Activated T-helper 1 cell treated with anti-CD3 and anti-CD28 coated beads, Interleukin-12 subunit alpha, Interleukin-12 subunit beta, Interleukin-2, Interleukin-4 antibody, amounts not matched to agents 30 ng/mL and 10 ng/mL and 1 ng/mL, durations not matched to agents 14 hours and 24 hours and 36 hours (primary cell): ENCODE measurements around the gene DMRTA2. TPM values are rescaled to one million over a fixed set of nuclear protein-coding genes. Genes with fewer than 3 reads are reported as not detected.

Experiments used
- DNase-seq: peaks from one replicate; pipeline ENCODE4 v3.0.0; 2021; ENCODE audit warnings: low spot score
- H3K27ac Mint-ChIP-seq: one replicate; pipeline ENCODE4 v1.8.0; 2021; ENCODE audit warnings: mild to moderate bottlenecking, mixed read lengths
- H3K27me3 Mint-ChIP-seq: one replicate; pipeline ENCODE4 v1.8.0; 2022; ENCODE audit warnings: mild to moderate bottlenecking, moderate library complexity, mixed read lengths; ENCODE audit not compliant: insufficient read depth
- H3K36me3 Mint-ChIP-seq: one replicate; pipeline ENCODE4 v1.8.0; 2021; ENCODE audit warnings: low read depth, mixed read lengths
- H3K4me1 Mint-ChIP-seq: one replicate; pipeline ENCODE4 v1.8.0; 2021; ENCODE audit warnings: low read depth, mixed read lengths
- H3K4me3 Mint-ChIP-seq: one replicate; pipeline ENCODE4 v1.8.0; 2021; ENCODE audit warnings: mild to moderate bottlenecking, moderate library complexity, mixed read lengths
- H3K9me3 Mint-ChIP-seq: one replicate; pipeline ENCODE4 v1.8.0; 2021; ENCODE audit warnings: mixed read lengths
- intact Hi-C: fragments of 100-400 bp; cut with micrococcal nuclease; formaldehyde crosslinking; loops from one replicate; pipeline ENCODE4 v1.15.1; 2024
- total RNA-seq: library from RNA; stranded (reverse); gene quantifications from 2 replicates; pipeline ENCODE4 v1.2.3, GENCODE V29; 2022

DMRTA2 gene
- total RNA-seq, 1 donor from 2014 or later: not detected

- Mint-ChIP-seq H3K27me3 (peaks cover 74% of the 10 kb centered on the region), H3K4me1 (peaks cover 35% of the 10 kb centered on the region), H3K9me3 (no peaks in the 10 kb centered on the region), H3K27ac (peak overlapping the region; percentile 85), H3K36me3 (peaks cover 6% of the 10 kb centered on the region), H3K4me3 (no peak overlapping the region)
- no peak for DNase-seq
- intact Hi-C loops: loop anchor here (10.0 kb wide), 1 partner anchor 283 kb away; no protein-coding TSS in a partner anchor
Observed at GRCh38 chr1:50421366-50421748, 1.9 kb downstream of the DMRTA2 start.

DNA sequence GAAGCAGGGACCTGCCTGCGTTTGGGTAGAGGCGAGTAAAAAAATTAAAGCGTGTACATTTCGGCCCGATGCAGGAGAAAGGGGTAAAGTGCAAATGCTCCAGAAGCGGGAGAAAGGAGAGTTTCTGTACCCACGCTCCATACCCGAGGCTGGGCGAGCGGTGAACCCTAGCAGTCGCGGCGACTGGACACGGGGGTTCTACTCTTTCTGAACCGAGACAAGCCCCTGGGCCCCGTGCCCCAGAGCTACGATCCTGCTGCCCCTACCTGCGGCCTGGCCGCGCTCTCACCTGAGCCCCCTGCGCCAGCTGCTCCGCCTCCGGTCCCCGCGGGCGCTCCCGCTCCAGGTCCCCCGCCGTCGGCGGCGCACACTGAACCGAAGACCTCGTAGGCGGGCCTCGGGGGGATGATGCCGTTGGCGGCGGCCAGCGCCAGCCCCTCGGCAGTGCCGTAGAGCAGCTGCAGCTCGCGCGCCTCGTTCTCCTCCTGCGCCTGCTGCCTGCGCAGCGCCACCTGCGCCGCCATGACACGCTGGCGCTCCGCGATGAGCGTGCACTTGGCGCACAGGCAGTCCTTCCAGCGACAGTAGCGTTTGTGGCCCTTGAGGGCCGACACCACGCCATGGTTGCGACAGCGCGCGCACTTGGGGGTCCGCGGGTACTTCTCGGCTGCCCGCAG, 2.4 kb downstream of the DMRTA2 start:
- Mint-ChIP-seq H3K9me3 (no peaks in the 10 kb centered on the region), H3K27ac (peak overlapping the region; percentile 93), H3K4me1 (peaks cover 35% of the 10 kb centered on the region), H3K36me3 (peaks cover 6% of the 10 kb centered on the region), H3K27me3 (peaks cover 73% of the 10 kb centered on the region), H3K4me3 (no peak overlapping the region)
- intact Hi-C loops: loop anchor here (10.0 kb wide), 1 partner anchor 284 kb away; no protein-coding TSS in a partner anchor
- no peak for DNase-seq

GRCh38 chr1:50419907-50420677, 3.2 kb downstream of the DMRTA2 start:
- no peak for DNase-seq
- Mint-ChIP-seq H3K4me1 (peaks cover 35% of the 10 kb centered on the region), H3K27ac (peak overlapping the region; percentile 93), H3K4me3 (no peak overlapping the region), H3K36me3 (peaks cover 6% of the 10 kb centered on the region), H3K27me3 (peaks cover 75% of the 10 kb centered on the region), H3K9me3 (no peaks in the 10 kb centered on the region)
- intact Hi-C loops: loop anchor here (1.0 to 10.0 kb wide), 2 partner anchors 7 to 285 kb away; no protein-coding TSS in a partner anchor

DNA sequence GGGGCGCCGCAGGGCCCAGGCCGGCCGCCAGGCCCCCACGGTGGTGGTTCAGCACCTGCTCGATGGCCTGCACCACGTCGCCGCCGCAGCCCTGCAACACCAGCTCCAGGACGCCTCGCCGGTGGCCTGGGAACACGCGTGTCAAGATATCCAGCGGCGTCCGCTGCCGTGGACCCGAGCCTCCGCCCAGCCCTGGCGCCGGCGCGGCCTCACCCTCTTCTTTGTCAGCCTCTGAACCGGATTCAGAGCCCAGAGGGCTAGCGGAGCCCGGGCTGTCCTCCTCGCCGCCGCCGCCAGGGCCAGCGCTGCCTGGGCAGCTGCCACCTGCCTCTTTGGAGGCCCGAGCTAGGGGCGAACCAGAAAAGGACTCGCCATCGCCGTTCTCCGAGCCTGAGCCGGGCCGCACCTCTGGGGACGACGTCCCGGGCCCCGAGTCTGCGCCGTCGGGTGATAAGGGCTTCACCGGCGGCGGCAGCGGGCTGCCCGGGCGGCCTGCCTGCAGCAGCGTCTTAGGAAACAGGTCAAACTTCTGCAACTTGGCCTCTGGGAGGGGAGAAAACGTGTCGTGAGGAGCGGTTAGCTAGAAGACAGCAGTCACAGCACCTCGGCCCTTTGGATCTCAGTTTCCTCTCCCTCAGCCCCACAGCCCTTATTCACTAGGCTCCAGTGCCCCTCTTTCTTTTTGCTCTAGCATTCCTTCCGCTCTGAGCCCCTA, 3.9 kb downstream of the DMRTA2 start:
- peaks cover 29% of the 10 kb centered on the region for H3K4me1 Mint-ChIP-seq
- intact Hi-C loops: loop anchor here (1.0 kb wide), 1 partner anchor 8 kb away; no protein-coding TSS in a partner anchor
- DNase-seq: no peak
- peaks cover 75% of the 10 kb centered on the region for H3K27me3 Mint-ChIP-seq
- H3K36me3 Mint-ChIP-seq: peaks cover 6% of the 10 kb centered on the region
- H3K27ac Mint-ChIP-seq: peak overlapping the region; percentile 93
- no peaks in the 10 kb centered on the region for H3K9me3 Mint-ChIP-seq
- no peak overlapping the region for H3K4me3 Mint-ChIP-seq

- H3K27ac Mint-ChIP-seq: no peak overlapping the region
- H3K4me3 Mint-ChIP-seq: no peak overlapping the region
- DNase-seq: no peak
- peaks cover 6% of the 10 kb centered on the region for H3K36me3 Mint-ChIP-seq
- peaks cover 22% of the 10 kb centered on the region for H3K4me1 Mint-ChIP-seq
- H3K27me3 Mint-ChIP-seq: peaks cover 75% of the 10 kb centered on the region
- H3K9me3 Mint-ChIP-seq: no peaks in the 10 kb centered on the region
- intact Hi-C loops: loop anchor here (1.0 kb wide), 1 partner anchor 9 kb away; no protein-coding TSS in a partner anchor
Observed at GRCh38 chr1:50418600-50419109, 4.6 kb downstream of the DMRTA2 start.

- no peak for DNase-seq
- intact Hi-C loops: loop anchor here (2.0 kb wide), 1 partner anchor 13 kb away; no protein-coding TSS in a partner anchor
- H3K36me3 Mint-ChIP-seq: peaks cover 6% of the 10 kb centered on the region
- H3K27me3 Mint-ChIP-seq: peaks cover 77% of the 10 kb centered on the region
- peak overlapping the region; percentile 44 for H3K27ac Mint-ChIP-seq
- peaks cover 17% of the 10 kb centered on the region for H3K4me1 Mint-ChIP-seq
- H3K4me3 Mint-ChIP-seq: no peak overlapping the region
- no peaks in the 10 kb centered on the region for H3K9me3 Mint-ChIP-seq
Observed at GRCh38 chr1:50417946-50418599, 5.2 kb downstream of the DMRTA2 start.

DNA sequence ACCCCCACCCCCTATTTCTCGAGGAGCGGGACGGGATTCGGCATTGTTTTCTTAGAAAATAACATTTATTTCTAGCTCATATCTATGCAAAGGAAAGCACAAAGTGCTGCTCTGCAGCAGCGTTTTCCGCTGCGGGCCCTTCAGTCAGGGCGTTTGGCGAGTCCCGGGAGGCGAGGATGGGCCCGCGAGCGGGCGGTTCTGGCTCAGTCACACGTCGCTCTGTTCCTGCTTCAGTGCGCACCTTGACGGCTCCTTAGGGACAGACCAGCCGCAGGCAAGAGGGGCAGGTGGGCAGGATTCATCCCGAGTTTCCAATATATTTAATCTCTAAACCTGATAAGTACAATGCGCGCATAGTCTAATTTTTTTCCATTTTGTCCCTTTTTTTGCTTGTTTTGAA, 5.7 kb downstream of the DMRTA2 start:
- H3K36me3 Mint-ChIP-seq: peaks cover 6% of the 10 kb centered on the region
- peaks cover 17% of the 10 kb centered on the region for H3K4me1 Mint-ChIP-seq
- H3K27ac Mint-ChIP-seq: peak overlapping the region; percentile 21
- peaks cover 76% of the 10 kb centered on the region for H3K27me3 Mint-ChIP-seq
- intact Hi-C loops: loop anchor here (2.0 kb wide), 1 partner anchor 13 kb away; no protein-coding TSS in a partner anchor
- no peak overlapping the region for H3K4me3 Mint-ChIP-seq
- no peaks in the 10 kb centered on the region for H3K9me3 Mint-ChIP-seq
- no peak for DNase-seq

- Mint-ChIP-seq H3K27ac (peak overlapping the region; percentile 61), H3K9me3 (no peaks in the 10 kb centered on the region), H3K4me1 (peaks cover 13% of the 10 kb centered on the region), H3K27me3 (peaks cover 73% of the 10 kb centered on the region), H3K36me3 (peaks cover 3% of the 10 kb centered on the region), H3K4me3 (no peak overlapping the region)
- no peak for DNase-seq
- intact Hi-C loops: loop anchor here (2.0 kb wide), 1 partner anchor 14 kb away; no protein-coding TSS in a partner anchor
Observed at GRCh38 chr1:50416553-50417453, 6.4 kb downstream of the DMRTA2 start.

DNA sequence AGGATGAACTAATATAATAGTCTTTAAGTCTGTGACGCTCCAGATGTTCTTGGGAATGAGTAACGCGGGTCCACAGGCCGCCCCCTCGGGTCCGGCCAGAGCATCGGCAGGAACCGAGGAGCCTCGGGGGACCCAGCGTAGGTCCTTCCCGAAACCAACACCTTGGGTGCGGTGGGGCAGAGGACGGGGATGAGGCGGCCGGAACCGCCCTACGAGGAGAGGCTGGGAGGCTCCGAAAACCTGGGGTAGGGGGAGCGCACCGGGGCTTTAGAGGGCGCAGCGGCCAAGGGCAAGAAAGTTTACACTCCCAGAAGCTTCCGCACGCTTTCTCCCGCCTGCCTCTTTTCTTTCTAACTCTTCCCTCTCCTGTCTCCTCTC, 7.1 kb downstream of the DMRTA2 start:
- H3K36me3 Mint-ChIP-seq: no peaks in the 10 kb centered on the region
- H3K4me1 Mint-ChIP-seq: peaks cover 9% of the 10 kb centered on the region
- no peak overlapping the region for H3K4me3 Mint-ChIP-seq
- H3K27me3 Mint-ChIP-seq: peaks cover 70% of the 10 kb centered on the region
- peak overlapping the region; percentile 61 for H3K27ac Mint-ChIP-seq
- no peaks in the 10 kb centered on the region for H3K9me3 Mint-ChIP-seq
- DNase-seq: no peak
- intact Hi-C loops: loop anchor here (2.0 kb wide), 1 partner anchor 15 kb away; no protein-coding TSS in a partner anchor

- H3K36me3 Mint-ChIP-seq: no peaks in the 10 kb centered on the region
Observed at GRCh38 chr1:50415235-50416149, 7.8 kb downstream of the DMRTA2 start.

DNA sequence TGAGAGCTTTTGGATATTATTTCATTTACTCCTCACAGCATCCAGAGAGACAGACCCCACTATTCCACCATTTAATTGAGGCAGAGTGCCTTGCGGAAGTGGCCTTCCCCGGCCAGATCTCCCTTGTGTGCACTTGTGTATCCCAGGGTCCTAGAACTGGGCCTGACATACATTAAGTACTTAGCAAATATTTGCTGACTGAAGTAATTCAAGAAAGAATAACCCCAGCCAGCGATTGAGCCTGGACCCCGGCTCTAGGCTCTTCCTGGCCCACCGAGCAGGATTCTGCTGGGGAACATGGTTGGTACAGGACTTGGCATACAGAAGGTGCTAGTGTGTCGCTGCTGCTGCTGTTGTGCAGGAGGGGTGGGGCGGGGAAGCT, 8.4 kb downstream of the DMRTA2 start:
- no peak for DNase-seq
- intact Hi-C loops: no loop called here
- no peak overlapping the region for H3K4me3 Mint-ChIP-seq
- H3K27ac Mint-ChIP-seq: no peak overlapping the region
- peaks cover 2% of the 10 kb centered on the region for H3K4me1 Mint-ChIP-seq
- no peaks in the 10 kb centered on the region for H3K36me3 Mint-ChIP-seq
- no peaks in the 10 kb centered on the region for H3K9me3 Mint-ChIP-seq
- H3K27me3 Mint-ChIP-seq: peaks cover 68% of the 10 kb centered on the region

More at GRCh38 chr1:50415235-50416149, 7.8 kb downstream of the DMRTA2 start:
- no peak for DNase-seq
- Mint-ChIP-seq H3K4me3 (no peak overlapping the region), H3K9me3 (no peaks in the 10 kb centered on the region), H3K27me3 (peaks cover 70% of the 10 kb centered on the region), H3K4me1 (peaks cover 8% of the 10 kb centered on the region), H3K27ac (no peak overlapping the region)
- intact Hi-C loops: loop anchor here (2.0 kb wide), 1 partner anchor 15 kb away; no protein-coding TSS in a partner anchor
